ENCODE results near the gene ZFYVE26. TPM values are rescaled to one million over a fixed set of nuclear protein-coding genes. Genes with fewer than 3 reads are reported as not detected.

The ZFYVE26 gene
- total RNA-seq, 6 experiments from 2014 or later: 8.3 to 14.8 (median 11.3) TPM

DNA sequence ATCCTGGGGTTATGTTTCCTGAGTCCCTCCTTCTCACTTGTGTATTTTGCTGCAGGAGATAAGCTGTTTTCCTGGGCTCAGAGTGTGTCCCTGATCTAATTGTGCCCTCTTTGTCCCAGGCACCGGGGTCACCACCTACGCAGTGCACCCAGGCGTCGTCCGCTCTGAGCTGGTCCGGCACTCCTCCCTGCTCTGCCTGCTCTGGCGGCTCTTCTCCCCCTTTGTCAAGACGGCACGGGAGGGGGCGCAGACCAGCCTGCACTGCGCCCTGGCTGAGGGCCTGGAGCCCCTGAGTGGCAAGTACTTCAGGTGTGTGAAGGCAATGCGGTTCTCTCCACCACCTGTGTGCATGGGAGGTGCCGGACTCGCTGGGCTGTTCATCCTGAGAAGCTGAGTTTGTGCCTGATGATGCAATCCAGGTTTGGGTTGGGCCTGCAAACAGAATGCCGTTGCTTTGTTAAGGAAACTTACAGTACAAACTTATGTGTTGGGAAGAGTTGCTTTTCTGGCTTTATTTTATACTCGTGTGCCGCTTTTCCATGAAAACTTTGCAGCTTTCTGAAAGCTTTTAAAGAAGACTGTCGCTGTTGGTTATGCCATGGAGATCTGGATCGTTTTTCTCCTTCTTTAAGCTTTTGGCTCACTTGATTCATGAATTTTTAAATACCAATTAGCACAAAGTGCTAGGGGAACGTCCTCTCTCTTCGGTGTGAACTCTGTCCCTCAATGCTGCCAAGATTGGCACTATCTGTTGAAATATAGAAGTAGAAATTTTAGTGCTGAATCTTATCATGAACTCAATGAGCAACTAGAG is 87.1 kb downstream of the ZFYVE26 start:
- Histone ChIP-seq H3K36me3 (no peaks in the 10 kb centered on the region), H3K27me3 (no peaks in the 10 kb centered on the region), H3K4me1 (peaks cover 0 to 18% (median 0%) of the 10 kb centered on the region in 4 donors), H3K27ac (peak overlapping the region in 2 of 3 donors; percentile 68 to 84), H3K4me3 (peak overlapping the region; percentile 29 to 51 (median 47)), H3K9me3 (no peaks in the 10 kb centered on the region)
- DNase-seq: peak; percentile 65 to 79 (median 75)
- TF ChIP-seq POLR2A (IDR thresholded peaks at IDR 0.05): no peak
- TF ChIP-seq, protein P1, sequence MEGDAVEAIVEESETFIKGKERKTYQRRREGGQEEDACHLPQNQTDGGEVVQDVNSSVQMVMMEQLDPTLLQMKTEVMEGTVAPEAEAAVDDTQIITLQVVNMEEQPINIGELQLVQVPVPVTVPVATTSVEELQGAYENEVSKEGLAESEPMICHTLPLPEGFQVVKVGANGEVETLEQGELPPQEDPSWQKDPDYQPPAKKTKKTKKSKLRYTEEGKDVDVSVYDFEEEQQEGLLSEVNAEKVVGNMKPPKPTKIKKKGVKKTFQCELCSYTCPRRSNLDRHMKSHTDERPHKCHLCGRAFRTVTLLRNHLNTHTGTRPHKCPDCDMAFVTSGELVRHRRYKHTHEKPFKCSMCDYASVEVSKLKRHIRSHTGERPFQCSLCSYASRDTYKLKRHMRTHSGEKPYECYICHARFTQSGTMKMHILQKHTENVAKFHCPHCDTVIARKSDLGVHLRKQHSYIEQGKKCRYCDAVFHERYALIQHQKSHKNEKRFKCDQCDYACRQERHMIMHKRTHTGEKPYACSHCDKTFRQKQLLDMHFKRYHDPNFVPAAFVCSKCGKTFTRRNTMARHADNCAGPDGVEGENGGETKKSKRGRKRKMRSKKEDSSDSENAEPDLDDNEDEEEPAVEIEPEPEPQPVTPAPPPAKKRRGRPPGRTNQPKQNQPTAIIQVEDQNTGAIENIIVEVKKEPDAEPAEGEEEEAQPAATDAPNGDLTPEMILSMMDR (IDR thresholded peaks at IDR 0.05): no peak
- WGBS (ENCODE audit: insufficient coverage, low coverage, low lambda C conversion rate, missing lambda C conversion rate): 13% methylated on average over 13 of the region's 21 CpGs
- peak; percentile 91 to 94 (median 92) for ATAC-seq
- intact Hi-C loops (cut with DNase I): no loop called here

- Histone ChIP-seq H3K27me3 (no peaks in the 10 kb centered on the region), H3K27ac (peak overlapping the region in 1 of 3 donors; percentile 84), H3K9me3 (no peaks in the 10 kb centered on the region), H3K36me3 (no peaks in the 10 kb centered on the region), H3K4me1 (peaks cover 0 to 18% (median 0%) of the 10 kb centered on the region in 4 donors), H3K4me3 (no peak overlapping the region)
- no peak for TF ChIP-seq POLR2A (IDR thresholded peaks at IDR 0.05)
- TF ChIP-seq, protein P1 (IDR thresholded peaks at IDR 0.05): no peak
- DNase-seq: no peak
- ATAC-seq: no peak
- intact Hi-C loops (cut with DNase I): no loop called here
Measured at GRCh38 chr14:67728258-67728657, 88.1 kb downstream of the ZFYVE26 start.

DNA sequence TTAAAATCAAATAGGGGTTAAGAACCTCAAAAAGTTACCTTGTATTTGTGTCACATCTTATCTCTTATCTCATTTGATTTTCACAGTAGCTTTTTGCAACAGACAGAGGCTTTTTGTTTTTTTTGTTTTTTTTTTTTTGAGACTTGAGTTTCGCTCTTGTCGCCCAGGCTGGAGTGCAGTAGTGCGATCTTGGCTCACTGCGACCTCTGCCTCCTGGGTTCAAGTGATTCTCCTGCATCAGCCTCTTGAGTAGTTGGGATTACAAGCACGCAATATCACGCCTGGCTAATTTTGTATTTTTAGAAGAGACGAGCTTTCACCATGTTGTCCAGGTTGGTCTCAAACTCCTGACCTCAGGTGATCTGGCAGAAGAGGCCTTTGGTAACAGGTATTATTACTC is 89.0 kb downstream of the ZFYVE26 start:
- 98% methylated on average over 7 of the region's 7 CpGs for WGBS (ENCODE audit: insufficient coverage, low coverage, low lambda C conversion rate, missing lambda C conversion rate)
- no peaks in the 10 kb centered on the region for H3K36me3 ChIP-seq

DNA sequence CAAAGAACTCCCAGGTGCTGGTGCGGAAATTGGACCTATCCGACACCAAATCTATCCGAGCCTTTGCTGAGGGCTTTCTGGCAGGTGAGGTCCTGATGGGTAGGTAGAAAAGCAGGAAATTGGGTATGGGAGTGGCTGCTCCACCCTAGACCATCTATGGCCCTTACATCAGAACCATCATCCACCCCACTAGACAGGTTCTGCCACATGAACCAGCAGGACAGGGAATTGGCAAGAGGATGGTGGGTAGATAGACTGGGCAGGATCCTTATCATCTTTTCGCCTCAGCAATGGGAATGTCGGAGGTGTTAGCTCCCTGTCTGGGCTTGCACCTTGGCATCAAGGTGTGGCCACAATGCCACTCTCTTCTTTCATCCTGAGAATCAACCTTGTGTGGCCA is 91.2 kb downstream of the ZFYVE26 start:
- TF ChIP-seq POLR2A (IDR thresholded peaks at IDR 0.05): no peak
- TF ChIP-seq, protein P1 (IDR thresholded peaks at IDR 0.05): no peak
- Histone ChIP-seq H3K27ac (no peak overlapping the region), H3K36me3 (no peaks in the 10 kb centered on the region), H3K27me3 (no peaks in the 10 kb centered on the region), H3K4me3 (no peak overlapping the region), H3K9me3 (no peaks in the 10 kb centered on the region), H3K4me1 (peaks cover 0 to 16% (median 0%) of the 10 kb centered on the region in 4 donors)
- DNase-seq: no peak
- 88% methylated on average over 3 of the region's 5 CpGs for WGBS (ENCODE audit: insufficient coverage, low coverage, low lambda C conversion rate, missing lambda C conversion rate)
- no peak for ATAC-seq
- intact Hi-C loops (cut with DNase I): no loop called here

More for the DNA sequence above, 89.0 kb downstream of the ZFYVE26 start:
- no peak for ATAC-seq
- H3K9me3 ChIP-seq: no peaks in the 10 kb centered on the region
- intact Hi-C loops (cut with DNase I): no loop called here
- TF ChIP-seq POLR2A (IDR thresholded peaks at IDR 0.05): no peak
- TF ChIP-seq, protein P1 (IDR thresholded peaks at IDR 0.05): no peak
- DNase-seq: no peak
- H3K27me3 ChIP-seq: no peaks in the 10 kb centered on the region
- H3K27ac ChIP-seq: no peak overlapping the region
- no peak overlapping the region for H3K4me3 ChIP-seq
- peaks cover 0 to 18% (median 0%) of the 10 kb centered on the region in 4 donors for H3K4me1 ChIP-seq

Data from right lobe of liver (tissue), 6 donors.